ENCODE data around the gene PPFIBP2.

PPFIBP2 gene

GRCh38 chr11:7528514-7529049 is 14.8 kb downstream of the PPFIBP2 start:
- no peak for DNase-seq

GRCh38 chr11:7530013-7530640 is 16.3 kb downstream of the PPFIBP2 start:
- DNase-seq = no peak

GRCh38 chr11:7531011-7531410 is 17.2 kb downstream of the PPFIBP2 start:
- no peak for DNase-seq

- DNase-seq = no peak
Measured at GRCh38 chr11:7532405-7533145, 18.8 kb downstream of the PPFIBP2 start.

GRCh38 chr11:7533199-7534041 is 19.6 kb downstream of the PPFIBP2 start:
- no peak for DNase-seq

GRCh38 chr11:7534042-7534378 is 20.2 kb downstream of the PPFIBP2 start:
- no peak for DNase-seq

- no peak for DNase-seq
Measured at GRCh38 chr11:7536100-7536499, 22.3 kb downstream of the PPFIBP2 start.

- no peak for DNase-seq
Measured at GRCh38 chr11:7537265-7537664, 23.5 kb downstream of the PPFIBP2 start.

GRCh38 chr11:7538031-7538430 is 24.2 kb downstream of the PPFIBP2 start:
- no peak for DNase-seq

GRCh38 chr11:7538466-7539454 is 25.0 kb downstream of the PPFIBP2 start:
- no peak for DNase-seq

- DNase-seq = no peak
Measured at GRCh38 chr11:7540830-7541555, 27.2 kb downstream of the PPFIBP2 start.

GRCh38 chr11:7543302-7543701 is 29.5 kb downstream of the PPFIBP2 start:
- DNase-seq = no peak

- DNase-seq = no peak
Measured at GRCh38 chr11:7544021-7544420, 30.2 kb downstream of the PPFIBP2 start.

GRCh38 chr11:7545611-7546010 is 31.8 kb downstream of the PPFIBP2 start:
- DNase-seq = no peak

- no peak for DNase-seq
Measured at GRCh38 chr11:7546324-7546791, 32.6 kb downstream of the PPFIBP2 start.

- no peak for DNase-seq
Measured at GRCh38 chr11:7547687-7548086, 33.9 kb downstream of the PPFIBP2 start.

GRCh38 chr11:7548659-7549274 is 35.0 kb downstream of the PPFIBP2 start:
- no peak for DNase-seq

- DNase-seq = no peak
Measured at GRCh38 chr11:7549681-7550080, 35.9 kb downstream of the PPFIBP2 start.

- no peak for DNase-seq
Measured at GRCh38 chr11:7551571-7551970, 37.8 kb downstream of the PPFIBP2 start.

- no peak for DNase-seq
Measured at GRCh38 chr11:7552666-7553065, 38.9 kb downstream of the PPFIBP2 start.
